GM18499 (cell line): Measurements from ENCODE around the gene ISG20L2.

Experiments used
- ATAC-seq: cut with Tn5 transposase; IDR thresholded peaks from one replicate; pipeline ENCODE4 v1.9.1; 2021; ENCODE audit warnings: moderate number of reproducible peaks; ENCODE audit not compliant: insufficient read depth, unreplicated experiment

Gene ISG20L2

DNA sequence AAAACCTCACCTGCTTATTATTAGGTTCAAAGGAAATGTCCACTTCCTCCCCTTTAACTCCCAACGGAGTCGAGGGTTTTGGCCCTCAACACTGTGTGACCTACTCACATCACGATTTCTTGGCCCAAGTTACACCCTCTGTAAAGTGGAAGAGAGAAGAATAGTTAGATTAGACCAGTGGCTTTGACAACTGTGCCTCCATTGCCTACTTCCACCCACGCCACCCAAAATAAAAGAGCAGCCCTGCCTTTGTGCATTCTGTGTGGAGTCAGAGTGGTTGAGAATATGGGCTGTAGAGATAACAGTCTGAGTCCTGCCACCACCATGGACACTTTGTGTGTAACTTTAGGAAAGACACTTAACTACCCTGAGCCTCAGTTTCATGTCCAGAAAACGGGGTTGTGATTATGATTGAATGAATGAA is 27.0 kb upstream of the ISG20L2 start:
- no peak for ATAC-seq

DNA sequence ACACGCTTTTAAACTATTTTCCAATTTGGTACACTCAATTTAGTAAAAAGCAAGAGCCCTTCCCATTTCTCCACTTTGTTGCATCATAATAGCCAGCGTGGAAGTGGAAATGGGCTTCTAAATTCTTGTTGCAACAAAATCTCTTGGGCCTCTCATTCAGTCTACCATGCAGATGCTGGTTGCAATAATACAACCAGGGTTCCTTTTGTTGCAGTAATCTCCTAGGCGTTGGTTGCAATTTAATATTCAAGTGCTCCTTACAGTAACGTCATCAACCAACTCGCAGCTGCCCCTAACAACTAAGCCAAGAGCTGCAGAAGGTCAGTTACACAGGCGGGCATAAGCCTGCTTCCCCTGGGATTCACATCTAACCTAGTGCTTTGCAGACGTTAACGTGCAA is 25.7 kb upstream of the ISG20L2 start:
- no peak for ATAC-seq

DNA sequence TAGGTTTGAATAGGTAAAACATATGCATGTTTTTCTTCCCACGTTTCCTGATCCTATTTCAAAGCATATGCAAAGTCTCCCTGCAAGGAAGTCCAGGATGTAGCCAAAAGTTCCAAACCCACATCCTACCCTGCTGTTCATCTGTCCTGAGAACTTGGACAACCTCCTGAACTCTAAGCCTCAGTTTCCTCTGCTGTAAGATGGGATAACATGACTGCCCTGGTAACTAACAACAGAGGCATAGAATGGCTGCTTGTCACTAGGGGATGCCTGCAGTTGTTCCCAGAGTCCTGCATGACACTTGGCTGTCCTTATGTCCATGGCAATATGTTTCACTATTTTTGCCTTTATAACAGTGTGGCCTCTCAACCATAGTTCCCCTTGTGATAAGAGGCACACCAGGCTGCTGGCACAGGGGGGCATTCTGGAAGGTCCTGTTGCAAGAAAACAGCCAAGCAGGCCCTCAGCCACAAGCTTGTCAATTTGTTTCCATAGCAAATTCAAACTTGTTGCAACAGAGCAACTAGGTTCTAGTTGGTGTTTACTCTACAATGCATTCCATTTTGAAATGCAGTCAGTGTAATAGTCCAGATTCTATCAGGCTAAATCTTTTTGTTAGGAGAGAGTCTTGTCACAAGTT is 24.4 kb upstream of the ISG20L2 start:
- no peak for ATAC-seq

DNA sequence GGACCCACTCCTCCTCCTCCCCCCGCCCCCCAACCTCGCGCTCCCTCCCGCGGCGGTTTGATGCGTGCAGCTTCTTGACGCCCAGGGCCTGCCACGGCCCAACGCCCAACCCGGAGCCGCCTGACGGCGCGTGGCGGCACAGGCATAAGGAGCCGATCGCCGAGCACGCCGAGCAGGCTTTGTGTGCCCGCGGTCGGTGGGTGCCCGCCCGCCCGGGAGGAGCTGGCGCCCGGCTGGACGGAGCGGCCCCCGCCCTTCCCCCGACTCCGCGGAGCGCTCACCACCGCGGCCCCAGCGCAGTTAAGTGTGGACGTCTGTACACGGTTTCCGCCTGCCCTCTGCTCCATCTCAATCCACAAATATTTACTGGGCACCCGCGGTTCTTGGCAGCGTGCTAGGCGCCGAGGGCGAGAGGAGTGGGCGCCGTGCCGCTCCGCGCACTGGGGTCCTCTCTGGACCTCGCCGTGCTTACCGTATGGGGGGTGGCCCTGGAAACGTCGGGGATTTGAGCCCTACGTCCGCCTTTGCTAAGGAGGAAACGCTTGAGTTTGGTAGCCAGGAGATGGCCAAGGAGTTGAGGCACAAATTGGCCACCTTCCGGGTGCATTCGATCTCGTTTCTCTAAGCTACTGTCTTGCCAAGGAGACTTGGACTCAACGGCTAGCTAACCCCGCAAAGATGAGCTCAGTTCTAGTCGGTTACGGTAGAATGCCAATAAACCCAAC is 23.4 kb upstream of the ISG20L2 start:
- no peak for ATAC-seq

DNA sequence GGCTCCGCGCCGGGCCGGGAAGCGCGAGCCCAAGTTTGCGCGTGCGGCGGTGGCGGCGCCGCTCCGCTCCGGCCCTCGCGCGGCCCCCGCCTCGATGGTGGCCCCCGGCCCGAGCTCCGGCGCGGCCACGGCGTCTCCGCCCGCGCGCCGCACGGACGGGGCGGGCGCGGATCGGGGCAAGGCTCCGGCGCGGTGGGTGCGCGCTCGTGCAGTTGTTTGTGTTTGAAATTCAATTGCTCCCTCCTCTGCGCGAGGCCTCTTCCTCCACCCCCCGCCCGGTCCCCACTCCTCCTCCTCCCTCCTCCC is 22.8 kb upstream of the ISG20L2 start, which contains the start of gene HDGF:
Gene HDGF, minus strand, starts transcription at position 225 of the 306 bp plus-strand sequence. CDS start 246 bp downstream, outside the sequence.
- ATAC-seq, result no peak

DNA sequence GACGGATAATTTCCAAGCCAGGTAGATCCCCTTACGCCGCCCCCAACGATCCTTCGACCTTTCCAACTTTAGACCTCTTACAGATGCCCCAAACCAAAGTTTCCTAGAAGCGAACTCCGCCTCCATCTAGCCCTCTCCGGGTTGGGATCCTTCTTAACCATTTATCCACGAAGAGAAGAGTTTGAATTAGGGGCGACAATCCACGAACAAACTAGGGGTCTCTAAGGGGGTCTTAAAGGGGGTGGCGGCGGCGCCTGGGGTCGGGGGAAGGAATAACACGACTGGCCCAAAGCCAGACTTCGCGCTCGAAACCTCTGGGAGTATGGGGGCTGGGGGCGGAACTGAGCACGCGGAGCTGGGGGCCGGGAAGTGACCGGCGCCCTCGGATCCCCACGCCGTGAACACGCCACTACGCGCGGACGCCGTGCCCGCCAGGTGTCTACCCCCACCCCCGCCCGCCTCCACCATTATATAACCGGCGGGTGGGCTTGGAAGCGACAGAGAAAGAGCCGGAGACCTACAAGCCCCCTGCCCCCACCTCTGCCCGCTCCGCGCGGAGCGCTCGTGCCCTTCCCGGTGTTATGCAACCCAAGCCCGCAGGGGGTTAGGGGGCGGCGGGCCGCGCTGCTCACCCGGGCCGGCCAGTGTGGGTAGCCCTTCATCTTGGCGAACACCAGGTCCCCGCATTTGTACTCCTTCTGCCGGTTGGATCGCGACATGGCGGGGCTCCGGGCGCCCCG is 22.3 kb upstream of the ISG20L2 start:
- ATAC-seq, result no peak

DNA sequence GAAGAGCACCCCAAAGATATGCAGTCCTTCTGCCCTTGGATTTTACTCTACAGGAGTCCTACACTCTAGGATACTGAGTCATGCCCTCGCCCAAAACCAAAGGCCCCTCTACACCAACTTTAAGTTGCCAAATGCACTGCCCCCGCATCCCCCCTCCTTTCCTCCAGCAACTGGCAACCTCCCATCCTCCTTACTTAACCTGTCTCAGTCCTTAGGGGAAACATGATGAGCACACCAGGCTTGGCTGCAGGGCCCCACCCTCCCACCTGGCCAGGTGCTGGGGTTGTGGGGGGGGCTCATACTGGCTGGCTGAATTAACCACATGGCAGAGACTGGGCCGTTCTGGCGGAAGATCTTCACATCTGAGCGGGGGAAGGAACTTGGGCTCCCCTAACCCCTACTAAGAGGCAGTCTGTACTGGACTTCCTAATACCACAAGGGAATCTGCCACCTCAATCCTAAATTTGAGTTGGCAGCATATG is 21.7 kb upstream of the ISG20L2 start:
- no peak for ATAC-seq

DNA sequence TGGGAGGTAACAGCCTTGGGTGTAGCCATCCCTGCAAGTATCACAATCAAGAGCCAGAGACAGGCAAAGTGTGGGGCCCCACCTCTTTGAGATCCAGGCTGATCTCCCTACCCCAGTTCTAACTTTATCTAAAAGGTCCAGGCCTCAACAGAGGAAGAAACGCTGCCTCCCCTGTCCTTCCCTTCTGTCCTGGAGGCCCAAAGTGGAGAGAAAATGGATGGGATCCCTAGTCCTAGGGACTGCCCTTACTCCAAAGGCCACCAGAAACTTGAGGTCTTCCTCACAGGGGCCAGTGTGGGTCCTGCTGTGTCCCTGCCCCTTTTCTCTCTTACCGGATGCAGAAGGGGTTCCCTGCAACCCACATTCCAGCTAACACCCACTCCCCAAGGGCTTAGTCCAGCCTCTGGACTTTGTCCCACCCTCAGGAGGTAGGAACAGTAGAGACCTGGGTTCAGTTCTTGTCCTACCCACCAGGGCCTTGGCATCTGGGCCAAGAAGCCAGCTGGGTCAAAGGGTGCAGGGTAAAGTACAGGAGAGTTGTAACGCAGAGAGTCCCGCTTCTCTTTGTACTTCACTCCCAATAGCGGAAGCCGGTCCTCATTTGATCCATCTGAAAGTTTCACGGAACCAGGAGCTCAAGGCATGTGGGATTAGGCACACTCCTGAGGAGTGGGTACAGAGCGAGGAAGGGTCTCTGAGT is 21.0 kb upstream of the ISG20L2 start:
- no peak for ATAC-seq

DNA sequence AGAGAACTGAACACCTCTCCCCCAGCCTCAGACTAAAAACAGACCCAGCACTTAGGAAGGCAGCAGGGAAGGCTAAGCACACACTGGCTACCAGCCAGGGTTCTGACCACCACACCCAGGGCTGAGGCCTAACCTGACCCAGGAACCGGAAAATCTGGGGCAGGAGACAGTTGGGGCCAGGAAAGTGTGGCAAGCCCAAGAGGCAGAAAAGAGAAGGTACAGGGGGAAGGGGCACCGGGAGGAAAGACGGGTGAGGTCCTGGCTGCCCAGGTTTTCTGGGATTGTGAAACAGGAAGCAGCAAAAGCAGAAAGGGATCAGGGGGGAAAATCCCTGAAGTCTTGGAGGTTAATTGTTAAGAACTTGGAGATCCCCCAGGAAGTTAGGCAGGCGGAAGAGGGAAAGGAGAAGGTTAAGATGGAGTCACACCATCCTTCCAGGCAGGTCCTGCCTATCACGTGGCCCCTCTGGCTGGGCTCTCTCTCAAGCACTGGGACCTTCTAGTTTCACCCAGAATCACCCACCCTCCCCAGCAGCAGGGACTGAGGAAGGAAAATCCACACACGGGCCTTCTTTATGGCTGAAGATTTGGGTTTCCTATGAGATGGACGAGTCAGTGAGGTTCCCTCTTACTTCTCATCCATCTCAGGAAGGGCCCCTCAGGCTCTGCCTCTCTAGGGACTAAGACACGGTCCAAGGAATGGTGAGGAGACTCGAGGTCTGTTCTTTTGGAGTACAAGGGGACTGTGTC is 20.3 kb upstream of the ISG20L2 start:
- ATAC-seq, result no peak

DNA sequence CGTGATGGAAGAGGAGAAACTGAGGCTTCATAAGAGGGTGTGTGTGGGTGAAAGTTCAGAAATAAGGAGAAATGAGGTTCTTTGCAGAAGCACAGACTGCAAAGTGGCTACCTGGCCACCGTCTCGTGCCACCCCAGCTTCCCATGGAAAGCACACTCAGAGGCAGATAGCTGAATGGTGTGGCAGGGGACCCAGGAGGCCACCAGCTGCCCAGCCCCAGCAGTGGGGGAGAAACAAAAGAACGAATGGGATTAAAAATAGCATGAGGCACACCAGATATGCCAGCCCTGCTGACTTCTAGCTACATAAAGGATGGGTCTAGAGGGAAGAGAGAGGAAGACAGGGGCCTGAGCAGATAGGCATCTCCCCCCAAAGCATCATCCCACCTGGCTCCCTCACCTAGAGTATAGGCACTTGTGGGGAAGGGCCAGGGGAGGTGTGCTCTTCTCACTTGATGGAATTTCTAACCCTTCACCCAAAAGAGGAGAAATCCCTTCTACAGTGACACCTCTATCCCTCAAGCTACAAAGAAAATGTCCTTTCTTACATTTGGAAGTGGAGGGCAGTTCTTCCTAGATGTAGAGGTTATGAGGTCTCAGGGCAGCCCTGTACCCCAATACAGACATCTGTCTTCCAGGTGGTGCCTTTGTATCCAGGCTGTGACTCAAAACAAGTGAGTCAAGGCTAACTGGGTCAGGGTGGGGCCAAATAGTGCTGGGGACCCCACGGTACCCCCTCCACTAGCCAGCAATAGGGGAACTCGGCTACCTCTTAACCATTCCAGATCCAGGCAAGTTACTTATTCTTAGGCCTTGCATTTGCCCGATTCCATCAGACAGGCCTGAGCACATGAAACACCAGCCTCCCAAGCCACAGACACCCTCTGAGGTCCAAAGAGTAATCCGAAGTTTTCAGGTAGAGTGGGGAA is 19.4 kb upstream of the ISG20L2 start:
- no peak for ATAC-seq

DNA sequence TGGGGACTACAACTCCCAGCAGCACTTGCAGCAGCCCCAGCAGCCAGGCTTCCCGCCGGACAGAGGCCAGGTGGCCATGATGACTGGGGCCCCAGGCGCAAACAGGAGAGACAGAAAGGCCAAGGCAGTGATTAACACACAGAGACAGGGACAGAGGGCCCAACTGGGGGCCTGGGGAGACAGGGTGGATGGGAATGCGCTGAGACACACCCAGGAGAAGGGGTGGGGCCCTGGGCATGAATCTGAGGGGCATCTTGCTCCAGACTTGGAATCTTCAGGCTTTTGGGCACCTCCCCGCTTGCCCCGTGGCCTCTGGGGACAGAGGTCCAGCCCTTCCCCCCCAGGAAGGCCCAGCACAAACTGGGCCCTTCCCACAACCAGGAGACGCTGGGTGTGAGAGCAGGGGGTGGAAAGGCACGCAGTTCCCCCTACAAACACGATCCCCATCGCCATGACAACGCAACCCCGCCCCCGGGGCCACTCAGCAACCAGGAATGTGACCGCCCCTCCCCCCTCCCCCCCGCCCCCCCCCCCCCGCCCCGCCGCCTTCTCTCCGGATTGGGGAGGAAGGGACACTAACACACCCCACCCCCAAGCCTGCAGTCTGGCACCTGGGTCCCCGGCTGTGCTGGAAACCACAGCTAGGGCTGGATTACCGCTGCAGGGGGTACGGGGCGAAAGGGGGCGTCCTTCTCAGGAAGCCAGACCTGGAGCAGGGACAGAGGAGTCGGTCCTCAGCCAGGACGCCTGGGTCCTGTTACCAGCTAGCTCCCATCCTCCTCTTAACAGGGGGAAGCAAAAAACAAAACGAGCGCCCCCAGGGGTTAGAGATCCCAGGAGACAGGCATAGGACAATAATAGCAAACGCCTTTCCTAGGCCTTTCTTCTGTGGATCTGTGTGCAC is 18.4 kb upstream of the ISG20L2 start:
- ATAC-seq, result no peak

DNA sequence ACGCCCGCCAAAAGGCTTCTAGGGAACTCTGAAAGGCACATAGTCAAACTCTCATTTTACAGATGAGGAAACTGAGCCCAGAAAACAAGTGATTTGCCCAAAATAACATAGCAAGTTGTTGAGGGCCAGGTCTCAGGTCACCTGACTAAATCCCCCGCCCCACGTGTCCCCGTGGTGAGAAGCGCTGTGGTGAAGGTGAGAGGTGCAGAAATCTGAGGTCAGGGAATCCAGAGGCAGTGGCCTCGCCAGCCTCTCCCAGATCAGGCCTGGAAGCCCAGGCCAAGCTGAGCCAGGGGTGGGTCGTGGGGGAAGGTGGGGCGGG is 17.8 kb upstream of the ISG20L2 start:
- ATAC-seq, result no peak

DNA sequence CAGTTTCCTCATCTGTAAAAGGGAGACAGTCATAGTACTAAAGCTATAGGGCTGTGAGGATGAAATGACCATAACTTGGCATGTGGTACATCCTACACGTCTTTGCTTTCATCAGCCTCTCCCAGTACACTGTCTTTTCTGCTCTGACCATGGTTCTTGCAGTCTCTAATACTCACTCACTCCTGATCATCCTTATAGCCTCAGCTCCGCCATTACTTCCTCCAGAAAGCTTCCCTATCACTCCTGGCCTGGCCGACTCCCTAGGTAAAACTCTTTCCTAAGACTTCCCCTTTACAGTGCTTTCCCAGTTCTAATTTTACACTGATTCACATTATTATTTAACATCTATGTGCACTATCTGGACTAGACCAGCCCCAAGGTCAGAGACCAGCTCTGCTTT is 17.3 kb upstream of the ISG20L2 start:
- ATAC-seq, result no peak

DNA sequence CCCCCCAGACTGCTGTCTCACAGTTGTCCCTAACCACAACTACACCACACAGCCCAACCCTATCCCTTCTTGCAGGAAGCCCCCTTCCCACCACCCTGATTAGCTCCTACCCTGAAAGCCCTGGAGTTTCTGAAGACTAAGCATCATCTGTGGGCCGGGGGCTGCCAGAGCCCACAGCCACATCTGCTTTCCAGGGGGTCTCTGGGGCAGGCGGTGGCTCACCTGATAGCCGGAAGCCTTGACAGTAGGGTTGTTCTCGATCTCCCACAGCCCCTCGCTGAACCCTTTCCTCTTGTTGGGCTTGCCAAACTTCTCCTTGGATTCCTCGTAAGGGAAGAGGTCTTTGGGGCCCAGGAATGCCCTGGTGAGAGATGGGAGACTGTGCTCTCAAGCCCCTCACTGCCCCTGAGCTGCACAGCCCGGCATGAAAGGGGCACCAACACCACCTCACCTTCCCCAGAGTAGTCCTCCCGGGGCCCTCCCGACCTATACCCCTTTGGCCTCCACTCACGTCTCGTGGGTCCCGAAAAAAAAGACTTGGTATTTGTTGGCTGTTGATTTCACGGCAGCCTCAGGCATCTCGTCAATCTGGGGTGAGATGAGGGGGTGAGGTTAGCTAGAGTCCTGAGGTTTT is 16.3 kb upstream of the ISG20L2 start:
- no peak for ATAC-seq

DNA sequence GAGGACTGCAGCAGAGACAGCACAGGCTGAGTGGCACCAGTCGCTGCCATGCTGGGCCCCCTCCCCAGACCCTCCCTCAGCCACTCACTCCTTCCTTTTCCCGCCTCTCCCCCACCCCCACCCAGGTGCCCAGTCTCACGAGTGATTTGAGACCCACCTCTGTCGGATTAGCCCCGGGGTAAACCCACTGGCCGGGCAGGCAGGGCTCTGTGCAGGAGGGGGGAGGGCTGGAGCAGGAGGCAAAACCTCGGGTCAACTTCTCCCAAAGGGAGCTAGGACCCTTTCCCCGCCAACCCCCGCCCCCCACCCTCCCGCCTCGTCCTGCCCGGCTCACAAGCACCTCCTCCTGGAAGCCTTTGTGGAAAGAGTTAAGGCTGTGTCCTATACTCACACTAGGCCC is 15.8 kb upstream of the ISG20L2 start:
- ATAC-seq, result no peak

DNA sequence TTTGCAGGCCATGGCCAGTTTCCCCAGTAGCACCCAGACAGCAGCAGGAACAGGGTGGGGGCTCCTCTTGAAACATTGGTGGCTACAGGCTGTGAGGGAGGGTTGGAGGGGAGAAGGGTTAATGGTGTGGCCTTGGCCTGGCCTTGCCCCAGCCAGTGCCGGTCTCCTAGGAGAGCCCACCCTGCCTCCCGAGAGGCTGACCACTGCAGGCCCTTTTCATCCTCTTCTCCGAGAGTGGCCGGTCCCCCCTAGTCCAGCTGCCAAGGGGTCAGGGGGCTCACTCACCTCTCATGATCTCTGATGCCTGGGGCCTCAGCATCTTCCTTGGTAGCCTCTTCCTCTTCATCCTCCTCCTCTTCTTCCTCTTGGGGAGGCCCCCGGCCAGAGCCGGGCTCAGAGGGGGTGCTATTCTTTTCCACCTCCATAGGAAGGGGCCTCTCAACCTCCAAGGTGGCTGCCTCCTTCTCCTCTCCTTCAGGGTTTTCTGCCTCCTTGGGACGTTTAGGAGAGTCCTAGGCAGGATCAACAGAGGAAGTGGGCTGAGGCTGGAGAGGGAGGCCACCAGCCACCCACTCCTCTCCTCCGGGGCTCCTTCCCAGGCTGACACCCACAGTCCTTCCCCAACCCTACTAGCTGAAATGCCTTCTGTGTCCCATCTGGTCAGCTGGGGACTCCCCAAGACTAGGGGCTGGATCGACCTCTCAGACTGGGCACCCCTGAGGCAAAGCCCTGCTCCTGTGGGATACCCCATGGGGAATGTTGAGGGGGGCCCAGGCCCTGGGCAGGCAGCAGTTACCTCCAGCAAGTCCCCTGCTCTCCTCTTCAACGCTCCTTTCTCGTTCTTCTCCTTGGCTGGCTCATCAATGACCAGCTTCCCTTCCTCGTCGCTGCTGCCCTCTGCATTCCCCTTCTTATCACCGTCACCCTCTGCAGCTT is 15.1 kb upstream of the ISG20L2 start:
- ATAC-seq, result no peak

DNA sequence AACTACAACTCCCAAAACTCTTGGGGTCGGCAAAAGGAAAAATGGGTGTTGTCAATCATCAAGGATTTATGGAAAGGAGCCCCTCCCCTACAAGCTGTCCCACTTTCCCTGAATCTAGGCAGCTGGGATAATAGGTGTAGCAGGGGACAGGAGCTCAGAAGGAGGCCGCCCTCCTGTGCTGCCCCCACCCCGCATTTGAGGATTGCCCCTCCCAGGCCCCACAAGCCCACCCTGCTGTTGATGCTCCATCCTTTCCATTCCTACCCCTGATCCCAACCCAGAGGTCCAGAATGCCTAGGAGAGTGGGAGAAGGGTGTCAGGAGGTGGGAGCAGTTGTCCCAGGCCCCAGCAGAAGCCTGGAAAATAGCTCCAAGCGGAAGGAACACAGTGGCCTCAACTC is 14.2 kb upstream of the ISG20L2 start:
- ATAC-seq, result no peak
